ENCODE measurements around the gene BCR.

- no peak for TF ChIP-seq CTCF (IDR thresholded peaks at IDR 0.05; ENCODE audit: insufficient read depth, low read length, poor library complexity, severe bottlenecking)
- no peak for TF ChIP-seq EZH2phosphoT487 (conservative IDR thresholded peaks at IDR 0.05; ENCODE audit: low read length)
Measured at GRCh38 chr22:23278883-23279675, 98.8 kb downstream of the BCR start.
